HepG2 (cell line): ENCODE results near the gene CHSY3. TPM values are rescaled to one million over a fixed set of nuclear protein-coding genes. Genes with fewer than 3 reads are reported as not detected.

Source experiments
- ATAC-seq: fragments of 200-7000 bp; cut with Tn5 transposase; 3 replicates; pipeline ENCODE4 v1.9.1; 2020; ENCODE audit warnings: mild to moderate bottlenecking, moderate library complexity
- BruUV-seq: library from RNA; stranded (reverse); fragments of 400-500 nt; replicated peaks from 2 replicates; lab custom pipeline; 2021; lab: Mats Ljungman, UMichigan
- CTCF ChIA-PET: fragments of 300-600 bp; formaldehyde crosslinking; extraction: SDS; loops from one replicate; lab custom pipeline; 2021; ENCODE audit warnings: low total read pairs, inconsistent platforms, low intra/inter-chr PET ratio; lab: Yijun Ruan, JAX
- POLR2A ChIA-PET: fragments of 350-600 bp; sonication (Branson Sonifier 250); formaldehyde crosslinking; loops from one replicate; lab custom pipeline; 2020; ENCODE audit warnings: antibody characterized with exemption, inconsistent platforms; lab: Yijun Ruan, JAX
- DNase-seq: peaks from one replicate; pipeline ENCODE4 v3.0.0-alpha.2; 2015; ENCODE audit warnings: low spot score
- FAIRE-seq: peaks from 3 replicates; lab custom pipeline; 2011; peaks lifted over from hg19 to GRCh38; lab: Jason Lieb, UNC
- H2AFZ ChIP-seq: one replicate; pipeline ENCODE4 v1.6.1; 2011; ENCODE audit warnings: low read length, inconsistent platforms
- H3K27ac ChIP-seq: fragments of 300-600 bp; 3 replicates; pipeline ENCODE4 v1.8.0; 2011; ENCODE audit warnings: mixed run types, mild to moderate bottlenecking, mixed read lengths, low read length, inconsistent platforms; ENCODE audit not compliant: insufficient read depth; ENCODE audit errors: extremely low read length
- H3K27me3 ChIP-seq, 2 experiments: fragments of 200-600 bp in 1 of 2; 2 replicates in 1 of 2; 3 replicates in 1 of 2; pipeline versions ENCODE4 v1.6.0 to v1.8.0; 2011; ENCODE audit warnings: low read length in 2 of 2, mild to moderate bottlenecking in 2 of 2, moderate library complexity in 2 of 2, inconsistent platforms in 1 of 2; ENCODE audit not compliant: insufficient read depth in 2 of 2, control insufficient read depth in 1 of 2
- H3K36me3 ChIP-seq, 2 experiments: fragments of 200-600 bp in 1 of 2; replicated peaks in 1 of 2; 2 replicates in 1 of 2; 3 replicates in 1 of 2; pipeline versions ENCODE4 v1.5.1 to v1.8.0; 2011; ENCODE audit warnings: low read length in 2 of 2, inconsistent platforms in 1 of 2; ENCODE audit not compliant: insufficient read depth in 2 of 2, control insufficient read depth in 1 of 2
- H3K4me1 ChIP-seq: 2 replicates; pipeline ENCODE4 v1.5.1; 2012; ENCODE audit warnings: low read length, inconsistent platforms; ENCODE audit not compliant: insufficient read depth
- H3K4me2 ChIP-seq: 2 replicates; pipeline ENCODE4 v1.6.0; 2011; ENCODE audit warnings: low read depth, low read length, inconsistent platforms
- H3K4me3 ChIP-seq, 3 experiments: fragments of 200-600 bp in 1 of 3; sonication (generic), shearing (Covaris generic) in 1 of 3; replicated peaks in 1 of 3; 2 replicates each; pipeline ENCODE4 v1.5.1; 2011 to 2016; ENCODE audit warnings: low read length in 3 of 3, inconsistent platforms in 2 of 3, low read depth in 2 of 3, mild to moderate bottlenecking in 2 of 3, control low read depth in 1 of 3, mixed read lengths in 1 of 3; ENCODE audit not compliant: insufficient read depth in 1 of 3
- H3K79me2 ChIP-seq: one replicate; pipeline ENCODE4 v1.6.1; 2011; ENCODE audit warnings: low read length, inconsistent platforms; ENCODE audit not compliant: insufficient read depth
- H3K9ac ChIP-seq: 2 replicates; pipeline ENCODE4 v1.6.0; 2011; ENCODE audit warnings: mild to moderate bottlenecking, low read depth, low read length, inconsistent platforms; ENCODE audit not compliant: insufficient read depth
- H3K9me3 ChIP-seq: 2 replicates; pipeline ENCODE4 v1.5.1; 2012; ENCODE audit warnings: mild to moderate bottlenecking, low read length
- H4K20me1 ChIP-seq: 2 replicates; pipeline ENCODE4 v1.6.0; 2011; ENCODE audit warnings: inconsistent platforms, mild to moderate bottlenecking, low read length, moderate library complexity; ENCODE audit not compliant: insufficient read depth
- ATF3 ChIP-seq: sonication (generic); formaldehyde crosslinking; IDR thresholded peaks from 2 replicates; pipeline ENCODE4 v1.4.0; 2020; ENCODE audit warnings: missing genetic modification reagents
- CCDC6 ChIP-seq: sonication (generic); formaldehyde crosslinking; IDR thresholded peaks from 2 replicates; pipeline ENCODE4 v1.8.1; 2022; ENCODE audit warnings: mild to moderate bottlenecking, missing genetic modification reagents, moderate library complexity
- KAT2B ChIP-seq: fragments of 150-350 bp; IDR thresholded peaks from 2 replicates; pipeline ENCODE4 v1.6.1; 2014; ENCODE audit warnings: low read depth, low read length, borderline replicate concordance
- KLF11 ChIP-seq: IDR thresholded peaks from 2 replicates; pipeline ENCODE4 v1.6.1; 2016; ENCODE audit warnings: missing compliant biosample characterization
- MED1 ChIP-seq: sonication (generic); formaldehyde crosslinking; IDR thresholded peaks from 2 replicates; pipeline ENCODE4 v1.4.0; 2020; ENCODE audit warnings: missing genetic modification reagents
- SIN3A ChIP-seq: IDR thresholded peaks from 2 replicates; pipeline ENCODE4 v1.6.1; 2011; ENCODE audit warnings: low read depth, mild to moderate bottlenecking, control low read depth, low read length, borderline replicate concordance
- TEAD3 ChIP-seq: optimal IDR thresholded peaks from 2 replicates; pipeline ENCODE3; 2016; ENCODE audit warnings: borderline replicate concordance
- ZBTB26 ChIP-seq: IDR thresholded peaks from 2 replicates; pipeline ENCODE4 v1.6.1; 2016; ENCODE audit warnings: missing compliant biosample characterization, missing genetic modification reagents, borderline replicate concordance
- ZNF496 ChIP-seq: sonication (generic); formaldehyde crosslinking; IDR thresholded peaks from 2 replicates; pipeline ENCODE4 v1.8.1; 2023; ENCODE audit warnings: mild to moderate bottlenecking, moderate library complexity, missing genetic modification reagents; ENCODE audit not compliant: insufficient replicate concordance
- ZNF790 ChIP-seq: sonication (generic); formaldehyde crosslinking; IDR thresholded peaks from 2 replicates; pipeline ENCODE4 v1.8.0; 2022; ENCODE audit warnings: missing genetic modification reagents, mild to moderate bottlenecking, borderline replicate concordance
- WGBS: methylation state at CpG from one replicate; pipeline ENCODE4 v1.1.6; 2017; ENCODE audit warnings: low lambda C conversion rate; 5-methylcytosine and 5-hydroxymethylcytosine counted together
- in situ Hi-C: cut with HindIII; loops from 2 replicates; pipeline ENCODE4 v1.10.0; 2017; ENCODE audit warnings: low pct_unique_long_range_greater_than_20kb; ENCODE audit not compliant: extremely low pct_ligation_motif_present
- intact Hi-C: fragments of 100-400 bp; cut with micrococcal nuclease; formaldehyde crosslinking; loops from one replicate; pipeline ENCODE4 v1.10.0; 2022; ENCODE audit not compliant: unreplicated experiment
- polyA plus RNA-seq, 8 experiments: library from polyadenylated mRNA; depleted of rRNA in 3 of 8; stranded (reverse) in 7 of 8; unstranded in 1 of 8; fragments of >200 nt; fragmentation: Illumina TruSeq in 4 of 8; extraction: Trizol in 4 of 8; gene quantifications; 2 replicates each; pipeline versions ENCODE4 v1.2.1 to v1.2.3, GENCODE V29; 2011 to 2016; ENCODE audit warnings: low read depth in 4 of 8, missing spikeins in 1 of 8, mixed read lengths in 1 of 8; ENCODE audit not compliant: insufficient read depth in 1 of 8
- total RNA-seq, 5 experiments: library from RNA; depleted of rRNA; stranded (reverse); fragments of >200 nt; fragmentation: Illumina TruSeq; extraction: Trizol; gene quantifications; 2 replicates each; pipeline ENCODE4 v1.2.3, GENCODE V29; 2016; ENCODE audit warnings: low read depth in 1 of 5

Gene CHSY3
- total and polyA plus RNA-seq, 2 of the 13 experiments (the other 11 are each of a cell fraction or from before 2014, with no cell fraction given), result 0.26 to 4.1 TPM

GRCh38 chr5:130227699-130228098 is 323.4 kb downstream of the CHSY3 start (continued):
- TF ChIP-seq ZNF496 (CRISPR knock-in tag) (no peak), SIN3A (no peak), KLF11 (no peak), ZBTB26 (CRISPR knock-in tag) (no peak), TEAD3 (no peak), CCDC6 (no peak), ATF3 (CRISPR knock-in tag) (no peak), ZNF790 (no peak)

- Histone ChIP-seq H3K9me3 (no peaks in the 10 kb centered on the region; the same call in 1 of the 2 replicates), H3K79me2 (no peaks in the 10 kb centered on the region), H3K36me3 (no peaks in the 10 kb centered on the region), H3K4me3 (no peak overlapping the region), H3K9ac (no peak overlapping the region)
- TF ChIP-seq KAT2B (no peak), MED1 (CRISPR knock-in tag) (no peak)
- TF ChIP-seq, all 625 proteins: peak for 0
- Histone ChIP-seq H3K27ac (no peak overlapping the region), H3K27me3 (no peaks in the 10 kb centered on the region), H2AFZ (no peak overlapping the region), H3K4me2 (no peak overlapping the region), H4K20me1 (no peaks in the 10 kb centered on the region), H3K4me1 (no peaks in the 10 kb centered on the region)
- ChIA-PET CTCF (no interaction called here), POLR2A (no interaction called here)
- BruUV-seq, result no TSS peak
- 0% methylated on average over 1 of the region's 1 CpG for WGBS
- intact Hi-C loops (no loop called here), in situ Hi-C loops (no loop called here)
- FAIRE-seq, result no peak
- ATAC-seq, result no peak
- no peak for DNase-seq
These were observed 327.5 kb downstream of the CHSY3 start for GRCh38 chr5:130231786-130232185.
